ENCODE data around the gene ATL2.
"Not testable (repeated sequence)": the region's sequence is repeated elsewhere in the genome, so short reads cannot be mapped to it uniquely, and the experiment has no call there.

The ATL2 gene

DNA sequence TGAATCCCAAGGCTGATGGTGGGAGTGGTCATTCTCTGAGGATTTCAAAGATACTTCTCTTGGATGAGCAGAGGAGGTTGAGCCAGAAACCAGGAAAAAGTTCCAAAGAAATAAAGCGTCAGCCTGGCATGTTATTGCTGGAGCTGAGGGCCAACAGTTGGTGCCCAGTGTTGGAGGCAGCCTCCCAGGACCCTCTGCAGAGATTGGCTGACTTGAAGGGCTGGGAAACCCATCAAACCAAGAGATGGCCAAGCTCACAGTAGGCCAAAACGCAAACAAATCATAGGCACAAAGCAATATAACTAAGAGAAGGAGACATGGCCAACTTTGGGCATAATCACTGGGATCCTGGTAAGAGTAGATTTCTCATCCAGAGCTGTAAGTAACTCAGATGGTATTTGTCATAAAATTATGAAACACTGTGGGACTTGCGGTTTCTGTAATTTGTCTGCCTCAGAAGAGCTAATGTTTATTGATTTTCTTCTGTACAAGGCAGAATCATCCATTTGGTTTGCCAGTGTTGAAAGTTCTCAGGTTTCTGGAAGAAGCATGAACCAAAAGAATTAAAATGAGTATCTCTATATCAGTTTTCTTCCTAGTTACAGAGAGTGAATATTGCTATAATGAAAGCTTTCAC is 108.3 kb downstream of the ATL2 start:
- DNase-seq = no peak

DNA sequence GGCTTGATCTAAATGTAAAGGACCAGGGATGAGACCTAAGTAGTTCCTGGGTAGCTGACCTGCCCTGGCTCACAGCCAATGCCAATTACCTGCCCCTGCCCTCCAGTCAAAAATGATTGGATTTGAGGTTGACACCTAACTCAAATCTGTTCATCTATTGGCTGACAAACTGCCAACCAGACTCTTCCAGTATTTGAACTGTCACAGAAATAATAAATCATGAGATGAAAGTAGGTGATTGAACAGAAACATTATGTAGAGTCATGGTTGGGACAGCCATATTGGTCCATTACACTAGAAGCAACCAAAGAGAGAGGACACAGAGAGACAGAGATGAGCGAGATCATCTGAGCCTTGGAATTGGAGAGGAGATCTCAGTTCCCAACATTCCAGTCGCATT is 109.1 kb downstream of the ATL2 start:
- DNase-seq = no peak

DNA sequence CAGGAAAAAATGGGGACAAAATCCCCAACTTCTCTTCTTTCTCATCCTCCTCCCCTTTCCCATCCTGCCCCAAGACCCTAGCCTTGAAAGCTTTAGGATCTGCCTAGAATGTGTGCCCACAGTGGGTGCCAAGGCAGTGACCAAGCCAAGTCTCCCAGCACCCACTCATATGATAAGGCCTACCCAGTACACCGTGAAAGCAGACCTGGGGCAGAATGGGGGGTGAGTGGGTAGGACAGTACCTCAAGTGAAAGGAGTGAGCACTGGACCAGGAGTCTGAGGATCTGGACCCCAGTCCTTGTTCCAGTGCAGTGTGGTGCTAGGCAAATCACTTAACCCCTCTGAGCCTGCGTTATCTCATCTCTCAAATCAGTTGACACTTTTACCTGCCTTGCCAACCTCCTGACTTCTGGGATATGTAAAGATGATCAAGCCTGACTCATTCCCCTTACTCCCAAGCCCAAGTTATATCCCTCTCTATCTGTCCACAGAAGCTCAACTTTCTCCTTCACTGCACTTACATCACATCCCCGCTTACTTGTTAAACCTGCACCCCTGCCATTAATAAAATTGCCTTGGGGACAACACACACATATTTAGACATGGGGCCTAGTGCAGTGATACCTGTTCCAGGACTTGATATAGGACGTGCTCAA is 109.7 kb downstream of the ATL2 start:
- no peak for DNase-seq

DNA sequence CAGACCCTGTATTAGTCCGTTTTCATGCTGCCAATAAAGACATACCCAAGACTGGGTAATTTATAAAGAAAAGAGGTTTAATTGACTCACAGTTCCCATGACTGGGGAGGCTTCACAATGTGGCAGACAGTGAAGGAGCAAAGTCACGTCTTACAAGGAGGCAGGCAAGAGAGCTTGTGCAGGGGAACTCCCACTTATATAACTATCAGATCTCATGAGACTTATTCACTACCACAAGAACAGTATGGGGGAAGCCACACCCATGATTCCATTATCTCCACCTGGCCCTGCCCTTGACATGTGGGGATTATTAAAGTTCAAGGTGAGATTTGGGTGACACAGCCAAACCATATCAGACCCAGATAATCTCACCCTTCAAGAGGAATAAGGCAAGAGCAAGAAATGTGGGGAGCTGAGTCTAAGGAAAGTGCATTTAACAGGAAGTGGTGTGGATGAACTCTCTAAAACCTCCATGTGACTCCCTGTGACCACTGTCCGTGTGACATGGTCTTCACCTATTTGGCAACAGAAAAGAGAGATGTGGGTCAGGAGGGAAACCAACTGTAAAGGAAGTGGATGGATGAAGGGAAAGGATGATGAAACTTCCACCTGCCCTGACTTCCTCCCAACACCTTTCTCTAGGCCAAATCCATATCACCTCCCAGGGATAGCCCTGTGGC is 110.6 kb downstream of the ATL2 start:
- DNase-seq = no peak

DNA sequence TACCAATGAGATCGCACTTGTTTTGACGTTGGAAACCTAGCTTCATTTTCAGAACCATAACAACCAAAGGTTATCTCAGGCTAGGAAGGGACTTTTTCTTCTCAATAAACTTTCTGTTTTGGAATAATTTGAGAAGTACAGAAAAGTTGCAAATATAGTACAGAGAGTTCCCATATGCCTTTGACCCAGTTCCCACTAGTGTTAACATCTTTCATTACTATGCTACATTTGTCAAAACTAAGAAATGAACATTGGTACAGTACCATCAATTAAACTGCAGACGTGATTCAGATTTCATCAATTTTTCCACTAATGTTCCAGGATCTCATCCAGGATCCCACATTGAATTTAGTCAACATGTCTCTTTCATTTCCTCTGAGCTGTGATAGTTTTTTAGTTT is 111.6 kb downstream of the ATL2 start:
- DNase-seq = no peak

DNA sequence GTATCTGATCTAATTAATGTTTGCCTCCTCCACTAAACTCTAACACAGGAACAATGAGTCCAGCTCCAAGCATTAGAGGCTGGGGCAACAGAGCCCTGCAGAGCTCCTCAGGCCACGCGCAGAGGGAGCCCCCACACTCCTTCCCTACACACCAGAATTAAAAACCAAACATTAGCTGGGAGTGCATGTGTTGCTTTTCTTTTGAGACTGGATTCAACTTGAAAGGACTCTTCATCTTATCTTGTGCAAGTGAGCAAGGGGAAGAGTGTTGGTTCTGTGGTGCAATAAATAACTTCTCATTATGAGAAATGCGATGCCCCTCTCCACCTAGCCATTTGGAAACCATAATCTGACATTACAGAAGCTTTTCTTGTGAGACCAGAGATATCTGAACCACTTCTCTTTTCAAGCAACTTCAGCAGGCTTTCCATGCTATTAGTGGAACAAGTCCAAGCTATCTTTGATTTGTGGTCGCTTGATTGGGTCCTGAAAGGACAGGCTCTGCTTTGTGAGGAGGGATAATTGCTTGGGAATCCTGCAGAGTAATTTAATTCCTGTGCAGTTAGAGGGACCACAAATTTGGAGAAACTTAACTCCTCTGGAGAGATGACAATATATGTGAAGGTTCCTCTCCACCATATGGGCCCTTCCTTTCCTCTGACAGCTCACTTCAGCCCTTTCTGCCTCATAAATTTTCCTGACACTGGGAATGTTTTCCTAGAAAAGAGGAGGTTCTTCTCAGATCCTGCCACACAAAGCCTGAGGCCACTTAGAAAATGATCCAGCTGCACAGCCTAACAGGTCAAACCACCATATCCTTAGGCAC is 112.5 kb downstream of the ATL2 start:
- no peak for DNase-seq

DNA sequence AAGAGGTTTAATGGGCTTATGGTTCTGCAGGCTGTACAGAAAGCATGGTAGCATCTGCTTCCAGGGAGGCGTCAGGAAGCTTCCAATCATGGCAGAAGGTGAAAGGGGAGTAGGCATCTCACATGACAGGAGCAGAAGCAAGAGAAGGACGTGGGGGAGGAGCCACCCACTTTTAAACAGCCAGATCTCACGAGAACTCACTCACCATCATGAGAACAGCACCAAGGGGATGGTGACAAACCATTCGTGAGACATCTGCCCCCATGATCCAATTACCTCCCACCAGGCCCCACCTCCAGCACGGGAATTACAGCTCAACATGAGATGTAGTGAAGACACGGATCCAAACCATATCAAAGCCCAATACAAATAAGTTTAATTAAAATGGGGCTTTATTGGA is 113.8 kb downstream of the ATL2 start:
- no peak for DNase-seq

DNA sequence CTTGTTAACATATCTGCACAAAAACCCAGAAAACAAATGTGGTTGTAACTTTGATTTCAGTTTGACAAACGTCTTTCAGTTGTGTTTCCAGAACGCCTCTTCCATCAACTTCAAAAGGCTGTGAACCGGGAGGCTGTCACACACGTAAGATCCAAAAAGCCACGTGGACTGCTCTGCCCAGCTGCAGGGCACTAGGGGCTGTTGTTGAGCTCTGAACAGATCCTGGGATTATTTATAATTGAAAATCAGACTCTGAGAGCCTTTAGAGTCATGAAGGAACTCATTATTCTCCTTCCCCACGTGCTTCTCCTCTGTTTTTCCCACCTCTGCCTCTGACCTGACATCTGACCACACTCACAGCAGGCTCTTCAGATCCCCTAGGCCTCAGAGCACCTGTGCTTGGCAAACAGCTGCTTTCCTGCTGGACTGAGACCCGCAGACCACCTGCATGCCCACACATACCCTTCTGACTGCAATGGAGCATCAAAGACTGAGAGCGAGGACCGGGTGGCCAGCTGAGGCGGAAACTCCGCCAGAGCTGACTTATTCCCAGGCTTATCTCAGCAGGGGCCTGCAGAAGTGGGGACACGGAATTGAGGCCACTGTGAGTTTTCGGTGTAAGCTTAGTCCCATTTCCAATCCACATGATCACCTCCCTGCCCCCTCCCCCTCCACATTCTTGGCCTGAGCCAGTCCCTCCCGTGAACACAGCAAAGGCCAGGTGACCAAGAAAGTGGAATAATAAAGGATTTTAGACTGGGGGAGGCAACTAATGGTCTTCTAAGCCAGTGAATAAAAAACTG is 114.8 kb downstream of the ATL2 start:
- DNase-seq = no peak

DNA sequence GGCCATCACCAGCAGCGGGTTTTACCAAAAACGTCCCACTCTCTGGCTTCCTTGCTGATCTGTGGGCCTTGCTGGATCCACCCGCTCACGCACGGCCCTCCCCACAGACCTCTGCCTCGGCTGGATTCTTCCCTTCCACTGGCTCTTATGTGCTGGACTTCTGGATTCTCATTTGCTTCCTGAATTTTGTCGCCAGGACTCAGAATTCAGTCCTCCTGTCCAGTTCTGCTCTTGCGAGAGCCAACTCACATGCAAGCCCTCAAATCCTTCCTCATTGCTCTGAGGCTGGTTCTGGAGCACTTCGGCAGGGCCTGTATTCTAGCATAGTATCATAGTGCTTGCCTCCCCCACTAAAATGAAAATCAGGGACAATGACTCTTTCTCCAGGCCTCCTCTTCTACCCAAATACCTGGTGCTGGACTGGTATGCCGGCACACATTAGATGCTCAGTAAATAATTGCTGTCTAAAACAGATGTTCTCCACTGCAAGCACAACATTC is 115.5 kb downstream of the ATL2 start:
- DNase-seq = no peak

DNA sequence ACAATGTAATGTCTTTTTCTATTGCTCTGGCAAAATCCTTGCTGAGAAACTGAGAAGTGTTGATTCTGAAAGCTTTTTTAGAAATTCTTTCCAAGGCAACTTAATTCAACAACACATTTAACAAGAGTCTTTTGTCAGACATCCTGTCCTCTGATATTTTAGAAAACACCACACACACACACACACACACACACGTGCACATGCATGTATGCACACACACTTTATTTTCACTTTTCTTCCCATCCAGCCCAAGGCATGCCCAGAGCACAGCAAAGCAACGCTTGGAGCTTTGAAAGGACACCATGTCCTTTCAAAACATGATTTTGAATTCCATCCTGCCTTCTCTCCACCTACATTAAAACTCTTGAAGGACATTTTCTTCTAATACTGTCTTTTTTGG is 116.1 kb downstream of the ATL2 start:
- no peak for DNase-seq

DNA sequence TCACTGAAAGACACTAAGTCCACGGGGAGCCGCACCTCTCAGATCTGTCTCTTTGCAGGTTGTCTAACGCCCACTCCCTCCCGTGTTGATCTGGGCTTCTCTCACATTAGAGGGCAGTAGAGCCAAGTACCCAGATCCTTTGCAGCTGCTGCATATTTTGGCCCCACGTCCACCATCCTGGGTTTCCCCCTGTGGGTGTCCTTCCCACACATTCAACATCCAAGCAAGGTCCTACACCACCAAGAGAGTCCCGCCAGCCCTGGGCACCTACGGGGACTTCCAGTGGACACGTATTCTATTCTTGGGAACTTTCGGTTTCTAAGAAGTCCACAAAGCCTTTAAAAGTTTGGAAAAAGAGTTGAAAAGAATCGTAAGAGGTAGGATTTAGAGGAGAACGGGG is 116.6 kb downstream of the ATL2 start:
- no peak for DNase-seq

DNA sequence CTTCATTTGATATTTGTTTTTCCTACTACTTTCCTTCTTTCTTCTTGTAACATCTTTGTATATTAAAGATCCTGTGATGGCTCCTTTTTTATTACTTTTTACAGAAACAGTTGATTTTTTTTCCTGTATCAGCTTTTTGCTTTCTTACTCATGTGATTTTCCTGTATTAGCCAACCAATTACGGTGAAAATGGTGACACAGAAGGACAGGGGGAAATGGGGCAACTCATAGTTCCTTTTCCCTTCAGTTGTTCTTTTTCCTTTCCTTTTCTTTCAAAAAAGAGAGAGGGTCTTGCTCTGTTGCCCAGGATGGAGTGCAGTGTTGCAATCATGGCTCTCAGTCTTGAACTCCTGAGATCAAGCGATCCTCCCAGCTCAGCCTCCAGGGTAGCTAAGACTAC is 117.8 kb downstream of the ATL2 start:
- DNase-seq = no peak

DNA sequence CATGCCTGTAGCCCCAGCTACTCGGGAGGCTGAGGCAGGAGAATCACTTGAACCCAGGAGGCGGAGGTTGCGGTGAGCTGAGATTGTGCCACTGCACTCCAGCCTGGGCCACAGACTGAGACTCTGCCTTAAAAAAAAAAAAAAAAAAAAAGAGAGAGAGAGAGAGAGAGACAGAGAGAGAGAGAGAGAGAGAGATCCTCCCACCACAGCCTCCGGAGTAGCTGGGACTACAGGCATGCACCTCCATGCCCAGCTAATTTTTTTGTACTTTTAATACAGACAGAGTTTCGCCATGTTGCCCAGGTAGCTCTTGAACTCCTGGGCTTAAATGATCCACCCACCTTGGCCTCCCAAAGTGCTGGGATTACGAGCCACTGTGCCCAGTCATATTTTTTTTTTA is 119.4 kb downstream of the ATL2 start:
- not testable (repeated sequence) for DNase-seq

DNA sequence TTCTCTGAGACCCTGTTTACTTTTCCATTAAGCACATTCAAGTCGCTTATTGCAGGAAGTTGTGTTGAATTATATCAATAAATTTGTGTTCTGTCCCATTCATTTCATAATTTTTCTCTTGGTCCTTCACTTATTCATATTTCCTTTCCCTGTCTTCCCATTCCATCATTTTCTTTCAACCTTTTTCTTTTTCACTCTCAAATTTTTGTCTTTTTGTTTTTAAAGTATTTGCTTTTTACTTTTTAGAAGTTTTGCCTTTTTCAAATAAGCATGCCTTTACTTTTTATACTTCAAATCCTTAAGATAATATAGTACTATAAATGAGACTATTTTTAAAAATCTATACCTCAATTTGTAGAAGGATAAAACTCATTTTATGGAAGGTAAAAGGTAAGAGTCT is 120.5 kb downstream of the ATL2 start:
- DNase-seq = no peak

DNA sequence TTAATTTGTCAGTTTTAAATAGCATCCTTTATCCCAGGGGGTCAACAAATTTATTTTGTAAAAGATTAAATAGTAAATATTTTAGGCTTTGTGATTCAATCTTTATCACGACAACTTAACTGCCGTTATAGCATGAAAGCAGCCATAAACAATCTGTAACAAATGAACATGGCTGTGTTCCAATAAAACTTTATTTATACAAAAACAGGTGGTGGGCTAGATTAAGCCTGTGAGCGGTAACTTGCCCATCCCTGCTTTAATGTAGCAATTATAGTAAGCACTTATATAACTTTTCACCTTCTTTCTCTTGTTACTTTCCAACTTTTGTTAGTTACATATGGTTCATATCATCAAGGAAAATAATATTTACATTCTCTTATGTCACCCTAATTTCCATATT is 121.9 kb downstream of the ATL2 start:
- no peak for DNase-seq

DNA sequence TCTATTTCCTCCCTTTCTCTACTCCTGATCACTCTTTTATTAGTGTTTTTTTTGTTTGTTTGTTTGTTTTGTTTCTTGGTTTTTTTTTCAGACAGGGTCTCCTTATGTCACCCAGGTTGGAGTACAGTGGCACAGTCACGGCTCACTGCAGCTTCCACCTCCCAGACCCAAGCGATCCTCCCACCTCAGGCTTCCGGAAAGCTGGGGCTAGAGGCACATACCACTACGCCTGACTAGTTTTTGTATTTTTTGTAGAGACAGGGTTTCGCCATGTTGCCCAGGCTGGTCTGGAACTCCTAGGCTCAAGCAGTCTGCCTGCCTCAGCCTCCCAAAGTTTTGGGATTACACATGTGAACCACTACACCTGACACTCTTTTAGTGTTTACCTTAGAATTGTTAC is 122.3 kb downstream of the ATL2 start:
- DNase-seq = no peak

DNA sequence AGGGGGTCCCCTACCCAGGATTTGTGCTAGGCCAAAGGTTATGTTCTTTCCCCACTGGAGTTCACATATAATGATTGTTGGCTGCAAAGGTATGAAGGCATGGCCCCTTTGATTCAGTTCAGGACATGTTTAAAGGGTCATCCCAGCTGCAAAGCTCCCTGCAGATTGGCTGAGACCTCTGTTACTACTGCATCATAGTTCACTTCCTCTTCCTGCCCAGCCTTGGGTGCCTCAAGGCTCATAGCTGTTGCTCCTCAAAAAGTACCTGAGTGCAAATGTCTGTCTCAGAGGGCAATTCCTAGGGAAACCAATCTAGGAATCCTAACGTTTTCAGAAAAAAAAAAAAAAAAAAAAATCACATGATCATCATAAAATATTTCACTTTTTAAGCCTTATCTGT is 125.1 kb downstream of the ATL2 start:
- no peak for DNase-seq

DNA sequence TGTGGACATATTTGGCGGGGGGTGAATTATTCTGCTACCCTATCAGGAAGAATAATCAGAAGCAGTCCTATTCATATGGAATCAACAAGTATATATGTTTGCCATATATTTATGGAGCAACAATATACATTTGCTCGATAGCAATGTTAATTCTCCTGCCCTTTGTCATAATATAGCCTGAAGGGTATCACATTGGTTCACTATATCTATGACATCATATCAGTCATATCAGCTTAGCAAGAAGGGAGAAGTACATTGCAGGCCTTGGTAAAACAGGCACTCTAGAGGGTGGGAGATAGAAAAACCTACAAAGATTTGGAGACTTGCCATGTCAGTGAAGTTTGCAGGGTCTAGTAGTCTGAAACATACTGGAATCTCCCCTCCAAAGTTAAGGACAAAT is 128.4 kb downstream of the ATL2 start:
- no peak for DNase-seq

DNA sequence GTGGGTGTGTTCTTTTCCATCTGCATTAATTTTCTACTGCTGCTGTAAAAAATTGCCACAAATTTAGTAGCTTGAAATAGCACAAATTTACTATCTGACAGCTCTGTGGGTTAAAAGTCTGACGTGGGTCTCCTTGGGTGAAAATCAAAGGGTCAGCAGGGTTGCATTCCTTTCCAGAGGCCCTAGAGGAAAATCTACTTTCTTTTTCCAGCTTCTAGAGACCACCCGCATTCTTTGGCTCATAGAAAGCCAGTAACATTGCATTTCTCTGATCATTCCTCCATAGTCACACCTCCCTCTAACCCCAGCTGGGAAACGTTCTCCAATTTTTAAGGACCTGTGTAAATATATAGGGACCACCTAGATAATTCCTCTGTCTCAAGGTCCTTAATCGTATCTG is 128.8 kb downstream of the ATL2 start:
- no peak for DNase-seq

DNA sequence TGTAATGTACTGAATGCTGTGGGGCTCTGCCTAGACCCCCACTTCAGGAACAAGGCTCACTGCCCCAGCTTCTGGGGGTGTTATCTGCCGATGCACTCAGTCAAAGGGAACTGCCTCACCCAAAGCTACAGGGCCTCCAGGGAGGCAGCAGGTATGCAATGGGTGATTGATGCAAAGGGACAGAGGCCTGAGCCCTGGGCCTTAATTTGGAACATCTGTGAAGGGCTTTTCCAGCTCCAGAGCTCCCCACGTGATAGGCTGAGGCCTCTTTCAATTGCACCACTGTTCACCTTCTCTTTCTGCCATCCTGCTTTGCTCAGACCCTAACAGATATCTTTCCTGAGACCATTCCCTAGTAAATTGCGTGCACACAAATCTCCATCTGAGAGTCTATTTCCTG is 131.0 kb downstream of the ATL2 start:
- DNase-seq = no peak

DNA sequence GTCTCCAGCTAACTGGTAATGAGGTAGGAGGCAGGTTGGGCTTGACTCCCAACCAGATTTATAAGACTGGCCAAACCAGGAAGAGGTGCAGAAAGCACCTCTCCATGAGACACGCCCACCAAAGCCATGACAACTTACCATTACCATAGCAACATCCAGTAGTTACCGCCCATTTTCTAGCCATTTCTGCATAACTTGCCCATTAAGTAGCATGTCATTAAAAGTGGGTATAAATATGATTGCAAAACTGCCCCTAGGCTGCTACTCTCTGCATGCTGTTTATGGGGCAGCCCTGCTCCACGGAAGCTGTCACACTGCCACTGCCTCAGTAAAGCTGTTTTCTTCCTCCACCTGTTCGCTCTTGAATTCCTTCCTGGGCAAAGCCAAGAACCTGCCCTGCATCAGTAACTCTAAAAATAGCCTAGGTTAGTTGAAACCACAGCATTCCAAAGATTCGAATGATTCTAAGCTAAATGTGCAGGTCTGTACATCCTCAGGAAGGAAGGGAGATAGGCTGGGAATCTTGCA is 131.9 kb downstream of the ATL2 start:
- DNase-seq = no peak

DNA sequence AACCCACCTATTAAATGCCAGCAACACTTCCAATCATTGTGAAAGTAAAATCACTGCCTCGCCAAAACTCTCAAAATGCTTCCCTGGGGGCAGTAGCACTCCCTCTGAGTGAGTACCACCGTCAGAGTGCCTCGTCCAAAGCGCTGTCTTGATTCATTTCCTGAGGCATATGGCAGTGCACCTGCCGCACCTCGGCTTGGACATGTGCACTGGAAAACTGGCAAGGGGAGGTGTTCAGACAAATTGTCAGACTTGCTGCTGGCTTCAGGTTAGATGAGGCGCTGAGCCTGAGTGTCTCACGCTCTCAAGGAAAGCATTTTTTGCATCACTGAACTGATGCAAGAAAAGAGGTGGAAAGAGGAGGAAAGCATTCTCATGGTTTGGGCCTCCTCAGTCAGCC is 132.8 kb downstream of the ATL2 start:
- DNase-seq = no peak
